Glomerular endothelial cell (primary cell): Measurements from ENCODE around the gene JAK3. TPM values are rescaled to one million over a fixed set of nuclear protein-coding genes. Genes with fewer than 3 reads are reported as not detected.
"Not testable (repeated sequence)": the region's sequence is repeated elsewhere in the genome, so short reads cannot be mapped to it uniquely, and the experiment has no call there.

ENCODE experiments used
- DNase-seq: peaks from one replicate; pipeline ENCODE4 v3.0.0-alpha.2; 2011; ENCODE audit warnings: low read depth, low spot score; ENCODE audit errors: extremely low read depth
- total RNA-seq: library from RNA; depleted of rRNA; stranded (reverse); fragments of >200 nt; gene quantifications from 2 replicates; pipeline ENCODE4 v1.2.3, GENCODE V29; 2015

JAK3 gene
- total RNA-seq: 12.1 and 25.9 TPM in 2 replicates

- DNase-seq: no peak
These were observed at the start of gene JAK3 for GRCh38 chr19:17847538-17848366. Gene JAK3 (minus strand): TSS chr19:17847982. CDS start chr19:17844417, 3,565 bp downstream.

GRCh38 chr19:17893766-17894165 is 46.0 kb upstream of the JAK3 start:
- no peak for DNase-seq

DNA sequence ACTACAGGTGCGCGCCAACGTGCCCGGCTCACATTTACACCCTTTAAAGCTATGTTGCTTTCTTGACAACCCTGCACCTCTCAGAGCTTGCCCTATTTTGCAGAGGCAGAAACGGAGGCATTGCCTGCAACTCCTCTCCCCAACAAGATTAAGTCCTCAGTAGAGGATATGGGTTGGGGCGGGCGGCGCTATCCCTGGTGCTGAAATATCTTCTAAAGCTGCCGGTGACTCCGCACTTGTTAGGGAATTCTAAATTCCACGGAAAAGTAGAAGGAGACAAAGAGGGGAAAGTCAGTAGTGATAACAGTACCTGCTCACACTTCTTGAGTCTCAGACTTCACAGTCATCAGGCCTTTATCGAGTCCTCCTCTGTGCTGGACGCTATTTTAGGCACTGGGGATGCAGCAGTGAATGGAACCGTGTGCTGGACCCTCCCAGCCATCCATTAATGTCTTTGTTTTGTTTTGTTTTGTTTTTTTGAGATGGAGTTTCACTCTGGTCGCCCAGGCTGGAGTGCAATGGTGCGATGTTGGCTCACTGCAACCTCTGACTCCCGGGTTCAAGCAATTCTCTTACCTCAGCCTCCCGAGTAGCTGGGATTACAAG is 41.9 kb upstream of the JAK3 start:
- DNase-seq: no peak

DNA sequence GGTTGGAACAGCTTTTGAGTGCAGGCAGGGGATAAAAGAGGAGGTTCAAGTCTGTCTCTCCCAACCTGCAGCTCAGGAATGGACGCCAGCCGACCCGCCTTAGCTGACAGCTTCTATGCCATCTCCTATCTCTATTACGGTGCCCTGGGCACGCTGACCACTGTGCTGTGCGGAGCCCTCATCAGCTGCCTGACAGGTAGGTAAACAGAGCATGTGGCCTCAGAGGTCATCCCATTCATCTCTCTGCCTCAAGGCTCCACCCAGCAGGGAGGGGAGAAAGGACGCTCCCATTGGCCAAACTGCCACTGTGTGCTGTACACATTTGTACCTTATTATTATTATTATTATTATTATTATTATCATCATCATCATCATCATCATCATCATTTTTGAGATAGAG is 40.5 kb upstream of the JAK3 start:
- DNase-seq: no peak

- not testable (repeated sequence) for DNase-seq
These were observed 39.4 kb upstream of the JAK3 start for GRCh38 chr19:17887221-17887620.

- no peak for DNase-seq
These were observed 38.7 kb upstream of the JAK3 start for GRCh38 chr19:17886515-17886914.

GRCh38 chr19:17883627-17884410 is 36.0 kb upstream of the JAK3 start:
- DNase-seq: no peak

DNA sequence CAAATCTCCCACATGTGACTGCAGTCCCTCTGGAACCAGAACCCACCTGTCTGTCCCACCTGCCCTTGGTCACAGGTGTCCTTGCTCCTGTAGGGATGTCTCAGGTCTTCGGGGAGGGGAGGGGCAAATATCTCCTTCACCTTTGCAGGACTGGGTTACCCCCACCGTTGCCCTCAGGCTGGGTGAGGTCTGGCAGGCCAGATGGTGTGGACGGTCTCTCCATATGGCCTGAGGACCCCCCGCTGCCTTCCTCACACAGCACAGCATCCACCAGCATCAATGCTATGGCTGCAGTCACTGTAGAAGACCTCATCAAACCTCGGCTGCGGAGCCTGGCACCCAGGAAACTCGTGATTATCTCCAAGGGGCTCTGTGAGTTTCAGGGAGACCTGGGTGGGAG is 33.9 kb upstream of the JAK3 start:
- DNase-seq: no peak

- no peak for DNase-seq
These were observed 31.7 kb upstream of the JAK3 start for GRCh38 chr19:17879466-17879865.

- no peak for DNase-seq
These were observed 29.9 kb upstream of the JAK3 start for GRCh38 chr19:17877696-17878095.

DNA sequence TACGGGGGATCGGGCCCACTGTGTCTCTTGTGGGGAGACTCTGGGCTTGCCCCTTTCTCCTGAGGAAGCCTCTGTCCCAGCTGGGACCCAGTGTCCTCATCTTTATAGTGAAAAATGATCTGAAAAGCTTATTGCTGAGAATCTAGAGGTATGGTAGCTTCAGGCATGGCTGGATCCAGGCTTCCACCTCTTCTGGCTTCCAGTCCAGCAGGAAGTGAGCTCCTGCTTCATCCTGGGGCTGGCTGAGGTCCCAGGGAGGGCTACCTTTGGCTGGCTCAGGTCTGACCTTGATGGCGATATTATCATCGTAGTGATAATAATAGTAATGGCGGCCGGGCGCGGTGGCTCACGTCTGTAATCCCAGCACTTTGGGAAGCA is 27.0 kb upstream of the JAK3 start:
- DNase-seq: no peak

GRCh38 chr19:17873786-17874757 is 26.3 kb upstream of the JAK3 start:
- no peak for DNase-seq

GRCh38 chr19:17872251-17873001 is 24.6 kb upstream of the JAK3 start:
- DNase-seq: no peak

DNA sequence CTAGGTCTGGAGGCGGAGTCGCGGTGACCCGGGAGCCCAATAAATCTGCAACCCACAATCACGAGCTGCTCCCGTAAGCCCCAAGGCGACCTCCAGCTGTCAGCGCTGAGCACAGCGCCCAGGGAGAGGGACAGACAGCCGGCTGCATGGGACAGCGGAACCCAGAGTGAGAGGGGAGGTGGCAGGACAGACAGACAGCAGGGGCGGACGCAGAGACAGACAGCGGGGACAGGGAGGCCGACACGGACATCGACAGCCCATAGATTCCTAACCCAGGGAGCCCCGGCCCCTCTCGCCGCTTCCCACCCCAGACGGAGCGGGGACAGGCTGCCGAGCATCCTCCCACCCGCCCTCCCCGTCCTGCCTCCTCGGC is 24.1 kb upstream of the JAK3 start, which contains the start of gene SLC5A5:
Gene SLC5A5, plus strand, starts transcription at position 68 of the 373 bp plus-strand sequence. CDS start 375 bp downstream, outside the sequence.
- DNase-seq: no peak

GRCh38 chr19:17871032-17871877 is 23.5 kb upstream of the JAK3 start:
- no peak for DNase-seq

DNA sequence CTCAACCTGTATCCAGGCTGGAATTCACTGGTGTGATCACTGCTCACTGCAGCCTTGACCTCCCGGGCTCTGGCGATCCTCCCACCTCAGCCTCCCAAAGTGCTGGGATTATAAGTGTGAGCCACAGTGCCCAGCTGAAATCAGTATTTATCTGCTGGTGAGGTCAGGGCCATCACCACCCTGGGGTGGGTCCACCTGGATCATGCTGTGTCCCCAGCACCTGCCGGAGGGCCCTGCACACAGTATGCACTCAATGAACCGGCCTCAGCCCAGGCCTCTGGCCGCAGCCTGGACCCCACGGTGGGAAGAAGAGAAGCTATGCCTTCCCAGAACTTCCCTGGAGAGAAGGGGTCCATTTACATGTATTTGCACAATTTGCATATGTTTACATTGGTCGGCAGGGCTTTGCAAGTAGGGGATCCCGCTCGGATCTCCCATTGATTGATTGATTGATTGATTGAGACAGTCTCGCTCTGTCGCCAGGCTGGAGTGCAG is 21.4 kb upstream of the JAK3 start:
- no peak for DNase-seq

DNA sequence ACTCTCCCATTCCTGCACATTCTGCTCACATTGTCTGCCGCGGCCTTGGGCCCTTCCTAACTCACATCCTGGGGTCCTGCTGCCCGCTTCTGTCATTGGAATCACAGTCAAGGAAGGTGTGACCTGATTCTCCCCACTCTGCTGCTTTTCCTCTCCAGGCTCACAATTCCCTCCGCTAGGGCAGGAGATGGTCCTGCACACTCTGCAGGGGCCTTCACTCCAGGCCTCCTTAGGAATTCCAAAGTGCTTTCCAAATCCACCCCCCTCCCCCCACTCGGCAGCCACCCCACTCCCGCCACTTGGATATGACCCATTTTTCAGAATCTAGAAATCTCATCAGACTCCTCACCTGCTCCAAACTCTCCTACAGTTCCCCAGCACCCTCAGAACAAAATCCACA is 20.9 kb upstream of the JAK3 start:
- DNase-seq: no peak

DNA sequence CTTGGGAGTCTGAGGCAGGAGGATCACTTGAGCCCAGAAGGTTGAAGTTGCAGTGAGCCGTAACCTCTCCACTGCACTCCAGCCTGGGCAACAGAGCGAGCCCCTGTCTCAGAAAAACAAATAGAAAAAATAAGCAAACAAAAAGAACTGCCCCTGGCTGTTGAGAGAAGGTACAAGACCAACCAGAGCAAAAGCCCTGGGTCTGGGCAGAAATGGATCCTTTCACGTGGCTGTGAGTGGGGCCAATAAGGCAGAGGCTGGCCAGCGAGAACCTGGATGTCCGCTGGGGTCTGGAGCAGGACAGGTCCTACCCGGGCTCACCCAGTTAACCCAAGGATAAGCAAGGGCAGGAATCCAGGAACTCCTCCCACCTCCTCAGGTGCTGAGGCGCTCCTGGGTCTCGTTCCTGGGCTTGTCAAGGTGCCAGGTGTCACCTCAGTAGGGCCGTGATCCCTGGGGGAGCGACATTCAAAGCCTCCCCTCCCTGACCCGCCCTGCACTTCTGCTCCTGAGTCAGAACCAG is 19.2 kb upstream of the JAK3 start:
- no peak for DNase-seq
